Esophagus squamous epithelium (tissue), 4 donors: ENCODE measurements around the gene RPAP3.

Experiments used
- CTCF ChIP-seq, 6 experiments: fragments of 450-650 bp in 4 of 6; fragments of 200-600 bp in 2 of 6; sonication (generic) in 2 of 6; IDR thresholded peaks; one replicate each; pipeline ENCODE4 v1.5.1; 2016 to 2019; ENCODE audit warnings: antibody characterized with exemption in 6 of 6, mild to moderate bottlenecking in 4 of 6, moderate library complexity in 4 of 6
- POLR2A ChIP-seq, 4 donors: fragments of 450-650 bp; IDR thresholded peaks; one replicate each; pipeline ENCODE4 v1.6.1; 2017; ENCODE audit warnings: antibody characterized with exemption in 4 of 4, mild to moderate bottlenecking in 4 of 4, moderate library complexity in 3 of 4

GRCh38 chr12:47687636-47688035, 18.2 kb downstream of the RPAP3 start:
- TF ChIP-seq CTCF (IDR thresholded peaks at IDR 0.05): no peak
- no peak for TF ChIP-seq POLR2A (IDR thresholded peaks at IDR 0.05)
